ENCODE data around the gene DDC. TPM values are rescaled to one million over a fixed set of nuclear protein-coding genes. Genes with fewer than 3 reads are reported as not detected.

The DDC gene
- total RNA-seq, 1 experiment from 2014 or later: not detected

GRCh38 chr7:50504646-50505546, 60.3 kb downstream of the DDC start:
- Histone ChIP-seq H3K9me2 (ENCODE audit: insufficient read depth) (no peaks in the 10 kb centered on the region), H4K20me1 (ENCODE audit: insufficient read depth) (no peaks in the 10 kb centered on the region), H3K27me3 (ENCODE audit: insufficient read depth, low read depth) (no peaks in the 10 kb centered on the region), H3K4me1 (replicated peaks; ENCODE audit: insufficient read depth) (peaks cover 8% of the 10 kb centered on the region; the same call in 1 of the 2 replicates), H3F3A (ENCODE audit: insufficient read depth, low read depth) (no peaks in the 10 kb centered on the region), H3K4me2 (no peak overlapping the region), H3K36me3 (ENCODE audit: low read depth) (no peaks in the 10 kb centered on the region), H3K4me3 (no peak overlapping the region), H3K79me2 (ENCODE audit: low read depth) (no peaks in the 10 kb centered on the region), H3K27ac (no peak overlapping the region), H3K9me3 (ENCODE audit: insufficient read depth, low read depth) (no peaks in the 10 kb centered on the region), H2AFZ (no peak overlapping the region)
- CTCF ChIA-PET: no interaction called here
- DNase-seq: no peak
- POLR2A ChIA-PET (ENCODE audit: unreplicated experiment): interaction anchor here (0.6 kb wide), 1 partner anchor 52 kb away, joined by 5 read pairs; no protein-coding TSS in a partner anchor
- TF ChIP-seq CTCF (conservative IDR thresholded peaks at IDR 0.05): no peak
- TF ChIP-seq EZH2 (IDR thresholded peaks at IDR 0.05; ENCODE audit: low read depth): no peak
- intact Hi-C loops (cut with micrococcal nuclease; ENCODE audit: unreplicated experiment): no loop called here
- BruUV-seq (replicated peaks): no TSS peak

GRCh38 chr7:50502947-50503346, 62.3 kb downstream of the DDC start:
- Histone ChIP-seq H3K4me2 (no peak overlapping the region), H4K20me1 (ENCODE audit: insufficient read depth) (no peaks in the 10 kb centered on the region), H3K79me2 (ENCODE audit: low read depth) (no peaks in the 10 kb centered on the region), H3K27ac (no peak overlapping the region), H2AFZ (no peak overlapping the region), H3K36me3 (ENCODE audit: low read depth) (no peaks in the 10 kb centered on the region), H3K9me2 (ENCODE audit: insufficient read depth) (no peaks in the 10 kb centered on the region), H3F3A (ENCODE audit: insufficient read depth, low read depth) (no peaks in the 10 kb centered on the region), H3K4me1 (replicated peaks; ENCODE audit: insufficient read depth) (peaks cover 8% of the 10 kb centered on the region; the same call in 1 of the 2 replicates), H3K27me3 (ENCODE audit: insufficient read depth, low read depth) (no peaks in the 10 kb centered on the region), H3K4me3 (no peak overlapping the region), H3K9me3 (ENCODE audit: insufficient read depth, low read depth) (no peaks in the 10 kb centered on the region)
- POLR2A ChIA-PET (ENCODE audit: unreplicated experiment): no interaction called here
- CTCF ChIA-PET: interaction anchor here (0.6 kb wide), 1 partner anchor 34 kb away, joined by 4 read pairs; no protein-coding TSS in a partner anchor
- DNase-seq: no peak
- intact Hi-C loops (cut with micrococcal nuclease; ENCODE audit: unreplicated experiment): no loop called here
- TF ChIP-seq CTCF (conservative IDR thresholded peaks at IDR 0.05): no peak
- no peak for TF ChIP-seq EZH2 (IDR thresholded peaks at IDR 0.05; ENCODE audit: low read depth)
- no TSS peak for BruUV-seq (replicated peaks)

GRCh38 chr7:50502001-50502684, 63.1 kb downstream of the DDC start:
- no peaks in the 10 kb centered on the region for H4K20me1 ChIP-seq (ENCODE audit: insufficient read depth)
- TF ChIP-seq CTCF (conservative IDR thresholded peaks at IDR 0.05) (no peak), EZH2 (IDR thresholded peaks at IDR 0.05; ENCODE audit: low read depth) (no peak)
- BruUV-seq (replicated peaks): no TSS peak
- H3K9me2 ChIP-seq (ENCODE audit: insufficient read depth): no peaks in the 10 kb centered on the region
- peak overlapping the region; percentile 14; the same call in 1 of the 2 replicates for H3K4me2 ChIP-seq
- peaks cover 9% of the 10 kb centered on the region; the same call in 1 of the 2 replicates for H3K4me1 ChIP-seq (replicated peaks; ENCODE audit: insufficient read depth)
- peak in 1 of 2 experiments; percentile 56 for DNase-seq
- no peaks in the 10 kb centered on the region for H3K36me3 ChIP-seq (ENCODE audit: low read depth)
- H3K9me3 ChIP-seq (ENCODE audit: insufficient read depth, low read depth): no peaks in the 10 kb centered on the region
- H3K4me3 ChIP-seq: no peak overlapping the region
- H3K79me2 ChIP-seq (ENCODE audit: low read depth): no peaks in the 10 kb centered on the region
- H2AFZ ChIP-seq: no peak overlapping the region
- ChIA-PET CTCF (interaction anchor here (0.6 kb wide), 1 partner anchor 33 kb away, joined by 4 read pairs; no protein-coding TSS in a partner anchor), POLR2A (ENCODE audit: unreplicated experiment) (no interaction called here)
- intact Hi-C loops (cut with micrococcal nuclease; ENCODE audit: unreplicated experiment): no loop called here
- no peaks in the 10 kb centered on the region for H3K27me3 ChIP-seq (ENCODE audit: insufficient read depth, low read depth)
- H3K27ac ChIP-seq: no peak overlapping the region
- no peaks in the 10 kb centered on the region for H3F3A ChIP-seq (ENCODE audit: insufficient read depth, low read depth)

Data from PC-9 (cell line).